Nephron progenitor cell (in vitro differentiated cells): ENCODE measurements around the gene CLEC7A.

ENCODE experiments used
- DNase-seq: peaks from one replicate; pipeline ENCODE4 v3.0.0; 2021
- H3K27ac Mint-ChIP-seq: 2 replicates; pipeline ENCODE4 v1.8.0; 2021; ENCODE audit warnings: mild to moderate bottlenecking, moderate library complexity, mixed read lengths
- H3K27me3 Mint-ChIP-seq: 2 replicates; pipeline ENCODE4 v1.8.0; 2021; ENCODE audit warnings: mild to moderate bottlenecking, low read depth, mixed read lengths; ENCODE audit not compliant: poor library complexity
- H3K36me3 Mint-ChIP-seq: 2 replicates; pipeline ENCODE4 v1.8.0; 2021; ENCODE audit warnings: low read depth, mixed read lengths
- H3K4me1 Mint-ChIP-seq: 2 replicates; pipeline ENCODE4 v1.8.0; 2021; ENCODE audit warnings: mixed read lengths
- H3K4me3 Mint-ChIP-seq: 2 replicates; pipeline ENCODE4 v1.8.0; 2021; ENCODE audit warnings: mild to moderate bottlenecking, moderate library complexity, mixed read lengths
- H3K9me3 Mint-ChIP-seq: 2 replicates; pipeline ENCODE4 v1.8.0; 2021; ENCODE audit warnings: mild to moderate bottlenecking, moderate library complexity, mixed read lengths
- TF ChIP-seq, protein P1 (sequence below): fragments of 200-600 bp; sonication (generic); IDR thresholded peaks from 2 replicates; pipeline ENCODE4 v1.5.0; 2021; ENCODE audit warnings: antibody characterized with exemption

The CLEC7A gene

DNA sequence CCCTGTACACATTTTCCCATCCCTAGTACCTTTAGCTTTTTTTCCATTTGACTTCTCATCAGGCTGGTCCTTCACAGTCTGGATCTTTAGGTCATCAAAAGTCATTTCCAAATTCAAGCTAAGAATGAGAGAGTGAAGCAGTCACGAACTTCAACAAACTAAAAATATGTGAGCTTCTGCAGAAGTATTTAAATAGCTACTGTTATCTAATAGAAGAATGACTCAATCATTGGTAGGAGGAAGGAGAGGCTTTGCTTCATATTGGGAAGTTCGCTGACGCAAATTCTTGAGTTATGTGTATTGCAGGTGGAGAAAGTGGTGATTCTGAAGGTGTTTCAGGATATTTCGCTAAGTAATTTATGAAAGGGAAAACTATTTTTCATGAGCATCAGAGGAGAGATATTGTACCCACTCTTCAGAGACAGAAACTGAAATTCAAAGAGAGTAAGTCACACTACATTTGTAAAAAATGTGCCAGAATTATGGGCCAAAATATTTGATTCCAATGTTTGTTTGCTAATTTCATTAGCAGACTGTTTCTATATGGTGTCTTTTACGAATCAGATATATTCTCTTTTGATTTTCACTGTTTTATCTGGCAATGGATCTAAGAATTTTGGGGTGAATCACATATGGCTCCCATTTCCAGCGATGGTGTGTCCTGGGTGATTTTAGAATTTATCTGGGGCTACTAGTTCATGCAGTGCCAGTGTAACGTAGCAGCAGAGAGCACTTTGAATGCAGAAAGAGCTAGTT, 42.2 kb upstream of the CLEC7A start, which contains the start of gene OLR1:
OLR1 (minus strand) TSS at position 160 of the 756 bp plus-strand sequence; CDS start at position 105, 55 bp downstream.
- TF ChIP-seq, protein P1, sequence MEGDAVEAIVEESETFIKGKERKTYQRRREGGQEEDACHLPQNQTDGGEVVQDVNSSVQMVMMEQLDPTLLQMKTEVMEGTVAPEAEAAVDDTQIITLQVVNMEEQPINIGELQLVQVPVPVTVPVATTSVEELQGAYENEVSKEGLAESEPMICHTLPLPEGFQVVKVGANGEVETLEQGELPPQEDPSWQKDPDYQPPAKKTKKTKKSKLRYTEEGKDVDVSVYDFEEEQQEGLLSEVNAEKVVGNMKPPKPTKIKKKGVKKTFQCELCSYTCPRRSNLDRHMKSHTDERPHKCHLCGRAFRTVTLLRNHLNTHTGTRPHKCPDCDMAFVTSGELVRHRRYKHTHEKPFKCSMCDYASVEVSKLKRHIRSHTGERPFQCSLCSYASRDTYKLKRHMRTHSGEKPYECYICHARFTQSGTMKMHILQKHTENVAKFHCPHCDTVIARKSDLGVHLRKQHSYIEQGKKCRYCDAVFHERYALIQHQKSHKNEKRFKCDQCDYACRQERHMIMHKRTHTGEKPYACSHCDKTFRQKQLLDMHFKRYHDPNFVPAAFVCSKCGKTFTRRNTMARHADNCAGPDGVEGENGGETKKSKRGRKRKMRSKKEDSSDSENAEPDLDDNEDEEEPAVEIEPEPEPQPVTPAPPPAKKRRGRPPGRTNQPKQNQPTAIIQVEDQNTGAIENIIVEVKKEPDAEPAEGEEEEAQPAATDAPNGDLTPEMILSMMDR = no peak
- no peak within 1 kb of the TSS for H3K27ac Mint-ChIP-seq
- no peaks in the 10 kb centered on the region for H3K36me3 Mint-ChIP-seq

DNA sequence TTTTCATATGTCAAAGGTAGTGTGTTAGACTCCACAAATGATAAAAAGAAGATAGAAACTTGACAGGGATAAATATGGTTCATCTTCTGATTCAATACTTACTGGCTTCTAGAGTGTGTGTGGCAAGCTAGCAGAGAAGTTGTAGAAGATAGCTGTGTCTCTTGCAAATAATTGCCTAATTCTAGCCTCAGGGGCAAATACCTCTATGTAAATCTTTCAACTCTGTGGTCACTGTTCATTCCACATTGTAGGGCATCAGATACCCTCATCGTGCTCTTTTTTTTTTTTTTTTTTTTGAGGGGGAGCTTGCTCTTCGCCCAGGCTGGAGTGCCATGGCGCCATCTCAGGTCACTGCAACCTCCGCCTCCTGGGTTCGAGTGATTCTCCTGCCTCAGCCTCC, 40.2 kb upstream of the CLEC7A start:
- Mint-ChIP-seq H3K9me3 (no peaks in the 10 kb centered on the region), H3K27ac (no peak overlapping the region), H3K4me3 (no peak overlapping the region), H3K27me3 (no peaks in the 10 kb centered on the region), H3K4me1 (no peaks in the 10 kb centered on the region), H3K36me3 (no peaks in the 10 kb centered on the region)
- no peak for DNase-seq
- TF ChIP-seq, protein P1 = no peak

More for the DNA sequence above, 42.2 kb upstream of the CLEC7A start, which contains the start of gene OLR1:
- Mint-ChIP-seq H3K27me3 (no peaks in the 10 kb centered on the region), H3K4me1 (no peaks in the 10 kb centered on the region), H3K9me3 (no peaks in the 10 kb centered on the region), H3K4me3 (no peak within 1 kb of the TSS)
- DNase-seq = no peak

DNA sequence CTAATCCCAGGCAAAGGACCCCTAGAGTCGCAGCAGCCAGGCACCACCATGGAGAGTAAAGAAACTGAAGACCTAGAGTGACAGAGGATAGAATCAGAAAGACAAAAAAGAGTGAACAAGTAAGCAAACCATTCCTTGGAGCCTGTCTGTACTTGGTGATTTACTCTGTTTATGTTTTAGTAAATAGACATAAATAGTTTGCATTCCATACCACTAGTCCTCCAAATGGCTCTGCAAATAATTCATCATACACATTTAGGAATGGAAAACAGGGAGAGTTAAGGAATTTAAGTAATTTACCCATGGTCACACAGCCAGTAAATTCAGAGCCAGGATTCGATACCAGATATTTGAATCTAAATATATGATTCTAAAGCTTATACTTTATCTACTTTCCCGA, 39.1 kb upstream of the CLEC7A start:
- Mint-ChIP-seq H3K27me3 (no peaks in the 10 kb centered on the region), H3K4me3 (no peak overlapping the region), H3K9me3 (no peaks in the 10 kb centered on the region), H3K36me3 (no peaks in the 10 kb centered on the region), H3K4me1 (no peaks in the 10 kb centered on the region), H3K27ac (no peak overlapping the region)
- DNase-seq = no peak
- TF ChIP-seq, protein P1 = no peak

DNA sequence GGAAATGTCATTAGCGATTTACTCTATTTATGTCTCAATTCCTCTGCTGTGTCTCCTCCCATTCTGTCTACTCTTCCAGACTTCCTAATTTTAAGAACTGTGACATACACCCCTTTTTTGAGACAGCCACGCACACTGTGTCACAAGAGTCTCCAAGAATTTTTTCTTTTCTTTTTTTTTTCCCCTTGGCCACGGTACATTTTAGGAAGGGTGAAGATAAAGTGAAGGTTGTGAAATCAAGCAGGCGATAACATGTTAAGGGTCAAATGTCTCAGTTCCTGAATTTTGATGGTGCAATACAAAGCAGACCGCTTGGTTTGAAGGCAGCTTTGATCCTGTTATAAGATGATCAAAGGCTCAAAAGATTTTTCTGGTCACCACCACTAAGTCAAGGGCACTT, 37.6 kb upstream of the CLEC7A start:
- DNase-seq = no peak
- Mint-ChIP-seq H3K36me3 (no peaks in the 10 kb centered on the region), H3K27me3 (no peaks in the 10 kb centered on the region), H3K4me1 (no peaks in the 10 kb centered on the region), H3K27ac (no peak overlapping the region), H3K4me3 (no peak overlapping the region), H3K9me3 (no peaks in the 10 kb centered on the region)
- TF ChIP-seq, protein P1 = no peak

DNA sequence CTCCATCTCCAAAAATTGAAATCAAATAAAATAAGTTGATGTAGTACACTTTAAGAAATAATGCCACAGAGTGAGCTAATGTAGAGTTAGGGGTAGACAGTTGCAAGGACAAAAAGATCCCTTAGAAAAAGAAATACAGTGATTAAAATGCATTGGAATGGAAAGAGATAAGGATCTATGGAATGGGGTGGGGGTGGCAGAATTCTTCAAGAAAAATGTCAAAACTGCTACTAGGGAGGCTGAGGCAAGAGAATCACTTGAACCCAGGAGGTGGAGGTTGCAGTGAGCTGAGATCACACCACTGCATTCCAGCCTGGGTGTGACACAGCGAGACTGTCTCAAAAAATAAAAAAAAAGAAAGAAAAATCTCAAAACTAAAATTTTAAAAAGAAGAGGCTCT, 35.4 kb upstream of the CLEC7A start:
- Mint-ChIP-seq H3K36me3 (no peaks in the 10 kb centered on the region), H3K4me3 (no peak overlapping the region), H3K4me1 (no peaks in the 10 kb centered on the region), H3K27ac (no peak overlapping the region), H3K27me3 (no peaks in the 10 kb centered on the region), H3K9me3 (no peaks in the 10 kb centered on the region)
- TF ChIP-seq, protein P1 = no peak
- DNase-seq = no peak

DNA sequence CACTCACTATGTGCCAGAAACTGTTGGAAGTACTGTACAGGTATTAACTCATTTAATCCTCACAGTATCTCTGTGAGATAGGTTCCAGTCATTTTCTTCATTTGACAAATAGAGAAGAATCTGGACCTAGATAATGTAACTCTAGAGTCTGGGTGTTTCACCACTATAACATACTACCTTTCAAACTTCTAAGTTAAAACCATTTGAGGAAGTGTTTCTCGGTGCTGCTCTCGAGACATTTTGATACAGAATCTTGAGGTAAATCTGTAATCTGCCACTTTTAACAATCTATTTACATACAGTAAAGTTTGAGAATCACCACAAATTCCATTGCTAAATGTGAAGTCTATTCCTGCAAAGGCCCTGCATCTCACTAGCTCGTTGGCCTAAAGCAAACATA, 33.1 kb upstream of the CLEC7A start:
- TF ChIP-seq, protein P1 = no peak
- Mint-ChIP-seq H3K4me1 (no peaks in the 10 kb centered on the region), H3K9me3 (no peaks in the 10 kb centered on the region), H3K4me3 (no peak overlapping the region), H3K27me3 (no peaks in the 10 kb centered on the region), H3K36me3 (no peaks in the 10 kb centered on the region), H3K27ac (no peak overlapping the region)
- no peak for DNase-seq
